GM12878 (cell line): ENCODE measurements around the gene CDKN2AIPNL. TPM values are rescaled to one million over a fixed set of nuclear protein-coding genes. Genes with fewer than 3 reads are reported as not detected.

Experiments used
- ATAC-seq: fragments of 200-7000 bp; cut with Tn5 transposase; 3 replicates; pipeline ENCODE4 v1.9.1; 2020; ENCODE audit warnings: mild to moderate bottlenecking, moderate library complexity
- BruUV-seq: library from RNA; stranded (reverse); fragments of 400-500 nt; replicated peaks from 2 replicates; lab custom pipeline; 2021; lab: Mats Ljungman, UMichigan
- CTCF ChIA-PET: fragments of 300-600 bp; sonication (Branson Sonifier 250); formaldehyde crosslinking; extraction: SDS; loops from one replicate; lab custom pipeline; 2021; ENCODE audit warnings: inconsistent platforms; lab: Yijun Ruan, JAX
- POLR2A ChIA-PET: fragments of 350-600 bp; formaldehyde crosslinking; extraction: SDS; loops from one replicate; lab custom pipeline; 2021; ENCODE audit warnings: inconsistent platforms; lab: Charles Lee
- RAD21 ChIA-PET: fragments of 300-600 bp; sonication (Branson Sonifier 250); formaldehyde crosslinking; loops from one replicate; lab custom pipeline; 2023; ENCODE audit warnings: antibody characterized with exemption; ENCODE audit not compliant: unreplicated experiment; lab: Charles Lee
- SMC1A ChIA-PET: fragments of 300-600 bp; sonication (Branson Sonifier 250); formaldehyde crosslinking; loops from one replicate; lab custom pipeline; 2023; ENCODE audit not compliant: unreplicated experiment, uncharacterized antibody; lab: Charles Lee
- DNase-seq: peaks from one replicate; pipeline ENCODE4 v3.0.0-alpha.2; 2011; ENCODE audit warnings: low read depth, low spot score
- FAIRE-seq: peaks from 3 replicates; lab custom pipeline; 2011; peaks lifted over from hg19 to GRCh38; lab: Jason Lieb, UNC
- H2AFZ ChIP-seq: 2 replicates; pipeline ENCODE4 v1.6.0; 2011; ENCODE audit warnings: low read depth, low read length, control low read depth; ENCODE audit not compliant: control insufficient read depth
- H3K27ac ChIP-seq: 2 replicates; pipeline ENCODE4 v1.5.1; 2011; ENCODE audit warnings: control low read depth; ENCODE audit not compliant: control insufficient read depth, insufficient read depth
- H3K27me3 ChIP-seq, 2 experiments: replicated peaks in 1 of 2; 2 replicates each; pipeline versions ENCODE4 v1.6.0 to v1.6.1; 2011; ENCODE audit warnings: low read length in 1 of 2; ENCODE audit not compliant: control insufficient read depth in 2 of 2, insufficient read depth in 2 of 2
- H3K36me3 ChIP-seq, 2 experiments: 2 replicates each; pipeline ENCODE4 v1.5.1; 2011; ENCODE audit warnings: low read length in 1 of 2; ENCODE audit not compliant: control insufficient read depth in 2 of 2, insufficient read depth in 2 of 2
- H3K4me1 ChIP-seq: 2 replicates; pipeline ENCODE4 v1.6.1; 2011; ENCODE audit warnings: mild to moderate bottlenecking, low read length, moderate library complexity, mixed read lengths; ENCODE audit not compliant: control insufficient read depth, insufficient read depth
- H3K4me2 ChIP-seq: 2 replicates; pipeline ENCODE4 v1.6.0; 2011; ENCODE audit warnings: control low read depth; ENCODE audit not compliant: control insufficient read depth, insufficient read depth
- H3K4me3 ChIP-seq: fragments of 200-600 bp; sonication (generic); 2 replicates; pipeline ENCODE4 v1.5.1; 2016
- H3K79me2 ChIP-seq: 2 replicates; pipeline ENCODE4 v1.6.0; 2011; ENCODE audit warnings: low read length; ENCODE audit not compliant: control insufficient read depth, insufficient read depth
- H3K9ac ChIP-seq: 2 replicates; pipeline ENCODE4 v1.8.0; 2011; ENCODE audit warnings: low read length, control low read depth, mixed read lengths; ENCODE audit not compliant: control insufficient read depth, insufficient read depth
- H3K9me3 ChIP-seq: replicated peaks from 3 replicates; pipeline ENCODE4 v1.5.1; 2011; ENCODE audit warnings: mild to moderate bottlenecking, low read length; ENCODE audit not compliant: control insufficient read depth, insufficient read depth
- H4K20me1 ChIP-seq: 2 replicates; pipeline ENCODE4 v1.6.0; 2011; ENCODE audit not compliant: control insufficient read depth, insufficient read depth
- EP300 ChIP-seq, 2 experiments: fragments of 150-350 bp in 1 of 2; IDR thresholded peaks; 2 replicates each; pipeline ENCODE4 v1.6.1; 2011 to 2012; ENCODE audit warnings: low read depth in 2 of 2, low read length in 2 of 2, borderline replicate concordance in 1 of 2, improper control_type of control experiment in 1 of 2, inconsistent platforms in 1 of 2; ENCODE audit not compliant: control insufficient read depth in 1 of 2
- KAT2A ChIP-seq: conservative IDR thresholded peaks from 2 replicates; pipeline ENCODE4 v1.6.1; 2011; ENCODE audit warnings: low read depth, low read length; ENCODE audit not compliant: control insufficient read depth
- MYC ChIP-seq: IDR thresholded peaks from 2 replicates; pipeline ENCODE4 v1.6.1; 2011; ENCODE audit warnings: mild to moderate bottlenecking, low read length, moderate library complexity, inconsistent platforms; ENCODE audit not compliant: insufficient read depth, insufficient replicate concordance, insufficient read length, severe bottlenecking
- NBN ChIP-seq: fragments of 450-650 bp; IDR thresholded peaks from 2 replicates; pipeline ENCODE4 v1.6.1; 2016
- NFYA ChIP-seq: IDR thresholded peaks from 2 replicates; pipeline ENCODE4 v1.6.1; 2011; ENCODE audit warnings: low read depth, mild to moderate bottlenecking, low read length, improper control_type of control experiment, borderline replicate concordance
- PKNOX1 ChIP-seq: fragments of 450-650 bp; IDR thresholded peaks from 2 replicates; pipeline ENCODE4 v1.6.1; 2016; ENCODE audit warnings: mild to moderate bottlenecking
- PRDM15 ChIP-seq: fragments of 450-650 bp; formaldehyde crosslinking; IDR thresholded peaks from 2 replicates; pipeline ENCODE4 v1.4.0; 2020; ENCODE audit warnings: mild to moderate bottlenecking, moderate library complexity
- WGBS: methylation state at CpG from one replicate; pipeline ENCODE4 v1.1.6; 2016; ENCODE audit warnings: low lambda C conversion rate; ENCODE audit not compliant: insufficient replicate concordance, insufficient coverage; ENCODE audit errors: missing lambda C conversion rate; 5-methylcytosine and 5-hydroxymethylcytosine counted together
- in situ Hi-C: fragments of 300-500 bp; cut with MboI; formaldehyde crosslinking; loops from 9 replicates; pipeline ENCODE4 v1.14.3; 2018; ENCODE audit warnings: mixed read lengths
- intact Hi-C: fragments of 100-400 bp; cut with micrococcal nuclease; formaldehyde crosslinking; loops from one replicate; pipeline ENCODE4 v1.14.2; 2022; ENCODE audit not compliant: unreplicated experiment
- polyA plus RNA-seq, 11 experiments: library from polyadenylated mRNA; depleted of rRNA in 4 of 11; unstranded in 6 of 11; stranded (reverse) in 5 of 11; fragments of >200 nt; fragmentation: Nextera tagmentation in 4 of 11; fragmentation: Illumina TruSeq in 1 of 11; extraction: Ambion mirVana in 4 of 11; extraction: Trizol in 1 of 11; gene quantifications; 1 replicate in 1 of 11; 2 replicates in 10 of 11; pipeline versions ENCODE4 v1.2.1 to v1.2.3, GENCODE V29; 2011 to 2016; ENCODE audit warnings: inconsistent platforms in 2 of 11, missing spikeins in 2 of 11, low read depth in 1 of 11
- total RNA-seq, 4 experiments: library from RNA; depleted of rRNA in 3 of 4; stranded (reverse); fragments of >200 nt in 3 of 4; fragmentation: Illumina TruSeq in 1 of 4; extraction: Trizol in 1 of 4; gene quantifications; 2 replicates each; pipeline versions ENCODE4 v1.2.1 to v1.2.3, GENCODE V29; 2013 to 2021

Gene CDKN2AIPNL
- total and polyA plus RNA-seq, 10 of the 15 experiments (the other 5 are each of a cell fraction or from before 2014, with no cell fraction given) = 23.5 to 72.0 (median 36.6) TPM

GRCh38 chr5:134420343-134420742, 8.7 kb upstream of the CDKN2AIPNL start:
- Histone ChIP-seq H3K9me3 (no peaks in the 10 kb centered on the region), H3K9ac (no peak overlapping the region), H4K20me1 (no peaks in the 10 kb centered on the region), H3K4me3 (no peak overlapping the region), H3K79me2 (no peaks in the 10 kb centered on the region), H3K4me2 (no peak overlapping the region), H3K4me1 (no peaks in the 10 kb centered on the region), H3K36me3 (no peaks in the 10 kb centered on the region), H3K27ac (no peak overlapping the region), H2AFZ (no peak overlapping the region), H3K27me3 (no peaks in the 10 kb centered on the region)
- ChIA-PET POLR2A (no interaction called here), RAD21 (no interaction called here), CTCF (interaction anchor here (0.8 kb wide), 1 partner anchor 158 kb away, joined by 3 read pairs; no protein-coding TSS in a partner anchor), SMC1A (interaction anchor here (1.0 to 1.1 kb wide), 2 partner anchors 10 to 16 kb away, joined by 3 to 5 read pairs; no protein-coding TSS in a partner anchor)
- in situ Hi-C loops (no loop called here), intact Hi-C loops (no loop called here)
- BruUV-seq = no TSS peak
- no peak for DNase-seq
- no peak for TF ChIP-seq KAT2A
- TF ChIP-seq PKNOX1 = no peak
- TF ChIP-seq NFYA = no peak
- TF ChIP-seq EP300 (IDR thresholded peaks at IDR 0.05; ENCODE audit: borderline replicate concordance in 1 of 2, control insufficient read depth in 1 of 2, low read depth in 2 of 2, low read length in 2 of 2) = no peak
- TF ChIP-seq PRDM15 (CRISPR knock-in tag) = no peak
- no peak for TF ChIP-seq NBN
- TF ChIP-seq MYC = no peak
- no peak for ATAC-seq
- no peak for FAIRE-seq
- WGBS = 50% methylated on average over 2 of the region's 2 CpGs
